SU-DHL-6 (cell line): ENCODE results near the gene CD33.

Experiments used
- EZH2phosphoT487 ChIP-seq: fragments of 200-600 bp; sonication (generic), shearing (Covaris generic); conservative IDR thresholded peaks from 2 replicates; pipeline ENCODE4 v1.6.1; 2018; ENCODE audit warnings: mild to moderate bottlenecking, antibody characterized with exemption, low read length, moderate library complexity, mixed read lengths
- TF ChIP-seq, protein P1 (sequence below): fragments of 200-600 bp; sonication (generic); IDR thresholded peaks from one replicate; pipeline ENCODE4 v1.5.1; 2017; ENCODE audit warnings: antibody characterized with exemption, mild to moderate bottlenecking, low read length, moderate library complexity; ENCODE audit not compliant: insufficient read depth, poor library complexity, severe bottlenecking

DNA sequence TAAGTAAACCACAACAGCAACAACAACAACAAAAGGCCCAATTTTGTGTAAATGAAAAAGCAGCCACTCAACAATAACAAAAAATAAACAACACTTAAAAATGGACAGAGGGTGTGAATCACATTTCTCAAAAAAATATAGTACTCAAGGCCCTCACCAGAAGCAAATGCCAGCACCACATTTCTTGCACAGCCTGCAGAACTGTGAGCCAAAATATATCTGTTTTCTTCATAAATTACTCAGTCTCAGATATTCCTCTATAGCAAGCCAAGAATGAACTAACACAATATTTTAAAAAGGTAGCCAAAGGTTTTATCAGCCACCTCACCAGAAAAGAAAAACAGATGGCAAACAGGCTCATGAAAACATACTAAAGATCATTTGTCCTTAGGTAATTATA lies 3.9 kb upstream of the CD33 start:
- TF ChIP-seq, protein P1, sequence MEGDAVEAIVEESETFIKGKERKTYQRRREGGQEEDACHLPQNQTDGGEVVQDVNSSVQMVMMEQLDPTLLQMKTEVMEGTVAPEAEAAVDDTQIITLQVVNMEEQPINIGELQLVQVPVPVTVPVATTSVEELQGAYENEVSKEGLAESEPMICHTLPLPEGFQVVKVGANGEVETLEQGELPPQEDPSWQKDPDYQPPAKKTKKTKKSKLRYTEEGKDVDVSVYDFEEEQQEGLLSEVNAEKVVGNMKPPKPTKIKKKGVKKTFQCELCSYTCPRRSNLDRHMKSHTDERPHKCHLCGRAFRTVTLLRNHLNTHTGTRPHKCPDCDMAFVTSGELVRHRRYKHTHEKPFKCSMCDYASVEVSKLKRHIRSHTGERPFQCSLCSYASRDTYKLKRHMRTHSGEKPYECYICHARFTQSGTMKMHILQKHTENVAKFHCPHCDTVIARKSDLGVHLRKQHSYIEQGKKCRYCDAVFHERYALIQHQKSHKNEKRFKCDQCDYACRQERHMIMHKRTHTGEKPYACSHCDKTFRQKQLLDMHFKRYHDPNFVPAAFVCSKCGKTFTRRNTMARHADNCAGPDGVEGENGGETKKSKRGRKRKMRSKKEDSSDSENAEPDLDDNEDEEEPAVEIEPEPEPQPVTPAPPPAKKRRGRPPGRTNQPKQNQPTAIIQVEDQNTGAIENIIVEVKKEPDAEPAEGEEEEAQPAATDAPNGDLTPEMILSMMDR = no peak
- no peak for TF ChIP-seq EZH2phosphoT487
